Measurements from ENCODE around the gene IGSF3.

IGSF3 gene

GRCh38 chr1:116545359-116545705, 122.2 kb downstream of the IGSF3 start:
- no peak for DNase-seq

- DNase-seq = no peak
Measured at GRCh38 chr1:116544588-116545358, 122.8 kb downstream of the IGSF3 start.

GRCh38 chr1:116540088-116540487, 127.4 kb downstream of the IGSF3 start:
- no peak for DNase-seq

GRCh38 chr1:116538544-116538943, 129.0 kb downstream of the IGSF3 start:
- peak; percentile 98 for DNase-seq

GRCh38 chr1:116537898-116538297, 129.6 kb downstream of the IGSF3 start:
- DNase-seq = no peak

GRCh38 chr1:116537040-116537831, 130.3 kb downstream of the IGSF3 start:
- no peak for DNase-seq

GRCh38 chr1:116534014-116534739, 133.4 kb downstream of the IGSF3 start:
- no peak for DNase-seq

- no peak for DNase-seq
Measured at GRCh38 chr1:116533429-116533820, 134.1 kb downstream of the IGSF3 start.

GRCh38 chr1:116532671-116533428, 134.7 kb downstream of the IGSF3 start:
- DNase-seq = no peak

GRCh38 chr1:116531917-116532316, 135.6 kb downstream of the IGSF3 start:
- no peak for DNase-seq

- DNase-seq = no peak
Measured at GRCh38 chr1:116529681-116530080, 137.9 kb downstream of the IGSF3 start.

- DNase-seq = no peak
Measured at GRCh38 chr1:116529199-116529631, 138.3 kb downstream of the IGSF3 start.

GRCh38 chr1:116528329-116529083, 139.0 kb downstream of the IGSF3 start:
- DNase-seq = no peak

GRCh38 chr1:116525440-116525839, 142.1 kb downstream of the IGSF3 start:
- DNase-seq = no peak

All from NCI-H524 treated with DMSO at 0.1 percent for 48 hours (cell line).